ENCODE results near the gene AMH.

- TF ChIP-seq EZH2 (IDR thresholded peaks at IDR 0.05) (no peak), RAD21 (IDR thresholded peaks at IDR 0.05; ENCODE audit: low read depth) (no peak), POLR2AphosphoS5 (IDR thresholded peaks at IDR 0.05; ENCODE audit: low read depth, low read length) (no peak), CTCF (IDR thresholded peaks at IDR 0.05 in 2 of 3, conservative IDR thresholded peaks at IDR 0.05 in 1 of 3; ENCODE audit: borderline replicate concordance in 1 of 3, insufficient read depth in 1 of 3, low read depth in 2 of 3, low read length in 2 of 3) (no peak), MAX (IDR thresholded peaks at IDR 0.05) (no peak), SIN3A (IDR thresholded peaks at IDR 0.05; ENCODE audit: low read depth) (no peak)
Measured at GRCh38 chr19:2247433-2248101, 1.6 kb upstream of the AMH start.

Measured in HCT116 (cell line).